HEK293 (cell line): Measurements from ENCODE around the gene ARHGEF28.

Experiments used
- CTCF ChIA-PET: fragments of 350-600 bp; formaldehyde crosslinking; extraction: SDS; loops from one replicate; lab custom pipeline; 2021; ENCODE audit warnings: antibody characterized with exemption; lab: Yijun Ruan, JAX
- POLR2A ChIA-PET: fragments of 300-600 bp; formaldehyde crosslinking; extraction: SDS; loops from one replicate; lab custom pipeline; 2020; ENCODE audit warnings: antibody characterized with exemption, inconsistent platforms; lab: Yijun Ruan, JAX
- H3K27ac ChIP-seq: fragments of 200-500 bp; sonication (Bioruptor generic); 2 replicates; pipeline ENCODE4 v1.5.1; 2014; ENCODE audit warnings: low read depth, low read length, control low read depth, inconsistent platforms; ENCODE audit errors: extremely low read depth
- H3K36me3 ChIP-seq, 2 experiments: fragments of 200-500 bp in 1 of 2; sonication (Bioruptor generic) in 1 of 2; 1 replicate in 1 of 2; 2 replicates in 1 of 2; pipeline ENCODE4 v1.5.1; 2014 to 2017; ENCODE audit warnings: inconsistent platforms in 2 of 2, low read length in 2 of 2; ENCODE audit not compliant: control insufficient read depth in 2 of 2, insufficient read depth in 1 of 2
- H3K4me1 ChIP-seq: fragments of 200-500 bp; sonication (Bioruptor generic); 2 replicates; pipeline ENCODE4 v1.5.1; 2014; ENCODE audit warnings: mild to moderate bottlenecking, low read length, inconsistent platforms; ENCODE audit not compliant: control insufficient read depth, insufficient read depth
- H3K4me3 ChIP-seq: 2 replicates; pipeline ENCODE4 v1.5.1; 2011; ENCODE audit warnings: low read depth, mild to moderate bottlenecking, control low read depth, low read length, moderate library complexity
- H3K9me3 ChIP-seq: fragments of 200-500 bp; sonication (Bioruptor generic); 2 replicates; pipeline ENCODE4 v1.5.1; 2014; ENCODE audit warnings: low read depth, low read length, inconsistent platforms; ENCODE audit not compliant: control insufficient read depth, insufficient read depth
- GLI4 ChIP-seq: fragments of 450-650 bp; formaldehyde crosslinking; IDR thresholded peaks from 2 replicates; pipeline ENCODE4 v1.5.1; 2016; ENCODE audit warnings: missing biosample characterization, missing genetic modification characterization
- KLF16 ChIP-seq: fragments of 450-650 bp; formaldehyde crosslinking; IDR thresholded peaks from 2 replicates; pipeline ENCODE4 v1.5.1; 2017; ENCODE audit warnings: missing biosample characterization, missing genetic modification characterization
- KLF8 ChIP-seq: fragments of 450-650 bp; formaldehyde crosslinking; IDR thresholded peaks from 2 replicates; pipeline ENCODE4 v1.5.1; 2016; ENCODE audit warnings: missing biosample characterization, missing genetic modification characterization
- TRIM28 ChIP-seq: IDR thresholded peaks from 2 replicates; pipeline ENCODE4 v1.6.1; 2011; ENCODE audit warnings: low read length, control low read depth, borderline replicate concordance
- ZBTB49 ChIP-seq: fragments of 450-650 bp; formaldehyde crosslinking; IDR thresholded peaks from 2 replicates; pipeline ENCODE4 v1.5.1; 2016; ENCODE audit warnings: missing biosample characterization, missing genetic modification characterization, low read depth
- ZBTB6 ChIP-seq: fragments of 450-650 bp; formaldehyde crosslinking; IDR thresholded peaks from 2 replicates; pipeline ENCODE4 v1.5.1; 2017; ENCODE audit warnings: missing biosample characterization, missing genetic modification characterization
- ZNF112 ChIP-seq: fragments of 450-650 bp; formaldehyde crosslinking; IDR thresholded peaks from 2 replicates; pipeline ENCODE4 v1.5.0; 2017; ENCODE audit warnings: missing biosample characterization, missing genetic modification characterization
- ZNF121 ChIP-seq: fragments of 450-650 bp; formaldehyde crosslinking; IDR thresholded peaks from 2 replicates; pipeline ENCODE4 v1.5.1; 2016; ENCODE audit warnings: missing biosample characterization, missing genetic modification characterization
- ZNF155 ChIP-seq: fragments of 450-650 bp; formaldehyde crosslinking; IDR thresholded peaks from 2 replicates; pipeline ENCODE4 v1.5.1; 2016; ENCODE audit warnings: missing biosample characterization, missing genetic modification characterization
- ZNF18 ChIP-seq: fragments of 450-650 bp; formaldehyde crosslinking; IDR thresholded peaks from 2 replicates; pipeline ENCODE4 v1.5.1; 2016; ENCODE audit warnings: missing biosample characterization, missing genetic modification characterization
- ZNF292 ChIP-seq: fragments of 450-650 bp; formaldehyde crosslinking; IDR thresholded peaks from 2 replicates; pipeline ENCODE4 v1.5.1; 2016; ENCODE audit warnings: low read depth, missing biosample characterization, missing genetic modification characterization, borderline replicate concordance
- ZNF341 ChIP-seq: fragments of 450-650 bp; formaldehyde crosslinking; IDR thresholded peaks from 2 replicates; pipeline ENCODE4; 2016; ENCODE audit warnings: low read depth, missing biosample characterization, missing genetic modification characterization
- ZNF37A ChIP-seq: fragments of 450-650 bp; IDR thresholded peaks from 2 replicates; pipeline ENCODE4 v1.5.1; 2018; ENCODE audit warnings: missing biosample characterization, missing genetic modification characterization
- ZNF501 ChIP-seq: fragments of 450-650 bp; formaldehyde crosslinking; IDR thresholded peaks from 2 replicates; pipeline ENCODE4 v1.5.1; 2016; ENCODE audit warnings: missing biosample characterization, missing genetic modification characterization
- ZNF639 ChIP-seq: fragments of 450-650 bp; formaldehyde crosslinking; IDR thresholded peaks from 2 replicates; pipeline ENCODE4 v1.5.1; 2016; ENCODE audit warnings: missing biosample characterization, missing genetic modification characterization
- ZNF654 ChIP-seq: fragments of 450-650 bp; formaldehyde crosslinking; IDR thresholded peaks from 2 replicates; pipeline ENCODE4 v1.5.1; 2016; ENCODE audit warnings: low read depth, missing biosample characterization, missing genetic modification characterization
- ZNF777 ChIP-seq: fragments of 450-650 bp; formaldehyde crosslinking; IDR thresholded peaks from 2 replicates; pipeline ENCODE4 v1.5.1; 2017; ENCODE audit warnings: missing biosample characterization, missing genetic modification characterization, borderline replicate concordance
- ZSCAN16 ChIP-seq: fragments of 450-650 bp; formaldehyde crosslinking; IDR thresholded peaks from 2 replicates; pipeline ENCODE4 v1.5.1; 2016; ENCODE audit warnings: missing biosample characterization, missing genetic modification characterization
- ZSCAN5A ChIP-seq: fragments of 450-650 bp; formaldehyde crosslinking; IDR thresholded peaks from 2 replicates; pipeline ENCODE4 v1.5.1; 2016; ENCODE audit warnings: missing biosample characterization, missing genetic modification characterization

The ARHGEF28 gene

GRCh38 chr5:73892806-73893205 is 266.8 kb downstream of the ARHGEF28 start (continued):
- TF ChIP-seq ZNF777 (tag by site-specific recombination) (no peak), ZNF18 (tag by site-specific recombination) (no peak), GLI4 (tag by site-specific recombination) (no peak), KLF8 (no peak), ZNF121 (tag by site-specific recombination) (no peak), ZNF654 (tag by site-specific recombination) (no peak), ZSCAN5A (tag by site-specific recombination) (no peak), KLF16 (tag by site-specific recombination) (no peak), ZNF341 (tag by site-specific recombination) (no peak), ZNF292 (no peak), ZNF501 (no peak), ZNF639 (no peak)

GRCh38 chr5:73893813-73894212 is 267.8 kb downstream of the ARHGEF28 start:
- ChIA-PET CTCF (interaction anchor here (1.2 to 1.6 kb wide), 2 partner anchors 9 to 303 kb away, joined by 3 to 6 read pairs; no protein-coding TSS in a partner anchor), POLR2A (interaction anchor here (0.5 kb wide), 1 partner anchor 70 kb away, joined by 3 read pairs; no protein-coding TSS in a partner anchor)
- no peak overlapping the region for H3K27ac ChIP-seq
- no peak overlapping the region for H3K4me3 ChIP-seq
- no peaks in the 10 kb centered on the region for H3K4me1 ChIP-seq
- peaks cover 0 to 8% of the 10 kb centered on the region in 2 experiments; a peak in 1 of 3 replicates for H3K36me3 ChIP-seq
- H3K9me3 ChIP-seq: no peaks in the 10 kb centered on the region
- TF ChIP-seq ZNF37A (tag by site-specific recombination) (no peak), ZSCAN16 (tag by site-specific recombination) (no peak), TRIM28 (no peak)

- TF ChIP-seq ZNF155 (tag by site-specific recombination): no peak
- no peak for TF ChIP-seq ZNF112 (tag by site-specific recombination)
- no peak for TF ChIP-seq ZNF341 (tag by site-specific recombination)
- no peak for TF ChIP-seq ZNF292
- TF ChIP-seq ZBTB6 (tag by site-specific recombination): no peak
- no peak for TF ChIP-seq ZBTB49
- POLR2A ChIA-PET: no interaction called here
- CTCF ChIA-PET: interaction anchor here (1.6 kb wide), 1 partner anchor 304 kb away, joined by 6 read pairs; no protein-coding TSS in a partner anchor
- H3K4me1 ChIP-seq: no peaks in the 10 kb centered on the region
- no peak overlapping the region for H3K27ac ChIP-seq
- H3K9me3 ChIP-seq: no peaks in the 10 kb centered on the region
- H3K4me3 ChIP-seq: no peak overlapping the region
- H3K36me3 ChIP-seq: peaks cover 0 to 8% of the 10 kb centered on the region in 2 experiments; a peak in 1 of 3 replicates
These were observed 268.9 kb downstream of the ARHGEF28 start for GRCh38 chr5:73894860-73895259.
